GM21619 (cell line): ENCODE results near the gene RAB27B.

Experiments
- ATAC-seq: cut with Tn5 transposase; IDR thresholded peaks from one replicate; pipeline ENCODE4 v1.9.1; 2021; ENCODE audit not compliant: unreplicated experiment

The RAB27B gene

DNA sequence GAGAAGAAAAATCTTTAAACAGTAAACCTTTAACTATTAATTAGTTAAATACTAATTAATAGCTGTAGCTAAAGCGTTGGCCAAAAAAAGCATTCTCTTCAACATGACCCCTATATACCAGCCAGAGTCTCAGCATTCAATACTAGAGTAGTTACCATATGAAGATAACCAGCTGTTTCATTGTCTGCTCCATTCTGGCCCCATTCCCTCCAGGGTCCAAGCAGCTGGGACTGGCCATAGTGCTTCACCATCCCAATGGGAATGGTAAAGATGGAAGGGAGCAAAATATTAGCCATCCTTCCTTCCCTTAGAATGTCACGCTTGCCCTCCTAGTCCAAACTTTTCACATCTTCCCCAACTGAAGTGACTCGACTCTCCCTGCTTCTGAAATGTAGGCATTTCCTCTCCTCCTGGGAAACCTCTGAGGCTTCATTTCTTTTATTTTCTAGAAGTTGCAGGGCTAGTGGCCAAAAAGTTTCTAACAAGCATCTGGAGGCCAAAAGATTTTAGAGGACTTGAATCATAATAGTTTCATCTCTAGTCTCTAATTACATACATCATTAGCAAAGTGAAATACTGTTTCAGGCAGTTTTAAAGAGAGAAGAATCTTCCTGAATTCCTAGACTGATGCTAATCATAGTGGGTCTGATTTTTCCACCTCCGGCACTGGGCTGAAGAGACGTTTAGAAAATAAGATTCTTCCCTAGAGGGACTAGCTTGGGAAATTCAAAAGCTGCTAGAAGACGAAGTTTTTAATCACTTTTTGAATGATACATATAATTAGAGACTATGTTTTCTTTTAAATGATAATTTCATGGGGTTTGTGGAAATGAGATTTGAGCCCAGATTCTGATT, 78.3 kb downstream of the RAB27B start:
- ATAC-seq: no peak

DNA sequence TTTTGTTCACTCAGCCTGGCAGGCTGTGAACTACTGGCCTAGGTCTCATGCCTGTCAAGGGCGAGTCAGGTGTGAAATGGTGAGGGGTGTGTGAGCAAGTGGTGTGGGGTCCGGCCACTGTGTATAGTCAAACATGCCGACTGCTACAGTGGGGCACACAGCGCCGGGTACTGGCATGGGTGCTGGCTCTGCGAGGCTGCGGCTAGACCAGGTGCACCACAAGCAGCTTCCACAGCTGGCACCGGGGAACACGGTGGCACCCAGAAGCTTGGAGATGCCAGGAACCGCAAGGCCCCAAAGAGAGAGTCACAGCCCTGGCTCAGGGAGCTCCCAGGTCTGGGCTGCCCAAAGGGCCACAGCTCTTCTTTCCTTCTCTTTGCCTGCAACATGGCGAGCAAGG, 81.3 kb downstream of the RAB27B start:
- no peak for ATAC-seq

DNA sequence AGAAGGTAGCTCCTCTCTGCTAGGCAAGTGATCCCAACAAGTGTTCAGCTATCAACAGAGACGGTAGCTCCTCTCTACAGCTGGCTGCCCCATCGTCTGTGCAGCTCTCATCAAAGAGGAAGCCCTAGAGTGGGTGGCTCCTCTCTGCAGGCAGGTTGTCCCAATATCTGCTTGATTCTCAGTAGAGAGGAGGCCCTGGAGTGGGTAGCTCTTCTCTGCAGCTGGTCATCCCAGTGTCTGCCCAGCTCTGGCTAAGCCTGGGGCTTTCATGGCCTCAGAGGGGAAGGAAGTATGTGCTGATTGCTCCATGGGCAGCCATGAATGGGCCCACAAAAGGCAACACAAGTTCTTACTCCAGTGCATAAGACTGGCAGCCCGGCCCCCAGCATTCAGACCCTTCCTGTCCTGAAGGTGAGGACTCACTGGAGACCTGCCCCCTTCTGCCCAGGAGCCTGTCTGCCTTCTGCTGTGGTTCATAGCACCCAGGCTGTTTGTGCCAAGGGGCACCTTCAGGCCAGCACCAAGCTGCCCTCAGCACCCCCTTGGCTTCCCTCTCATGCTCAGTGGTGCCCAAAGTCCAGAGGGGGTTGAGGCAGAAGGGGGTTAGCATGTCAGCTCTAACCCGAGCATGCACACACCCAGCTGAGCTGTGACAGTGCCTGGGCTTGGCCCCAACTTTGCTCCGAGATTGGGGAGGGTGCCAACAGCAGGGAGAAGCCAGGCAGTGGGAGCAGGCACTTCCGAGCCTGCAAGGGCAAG, 82.1 kb downstream of the RAB27B start:
- ATAC-seq: no peak

DNA sequence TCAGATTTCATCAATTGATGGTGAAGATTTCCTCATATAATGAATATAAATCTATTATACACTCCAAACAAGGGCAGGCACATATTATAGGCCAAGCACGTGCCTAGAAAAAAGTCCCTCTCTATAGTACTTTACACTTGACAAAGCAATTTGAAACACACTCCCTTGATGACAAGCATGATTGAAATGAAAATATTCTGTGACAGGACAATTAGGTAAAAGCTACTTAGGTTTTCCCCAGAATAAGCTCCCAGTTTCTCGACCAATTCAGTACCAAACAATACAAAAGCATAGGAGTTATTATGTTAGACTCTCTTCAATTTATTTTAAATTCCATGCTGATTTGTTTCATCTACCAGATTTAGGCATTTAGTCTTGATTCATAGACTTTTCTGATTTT, 83.3 kb downstream of the RAB27B start:
- ATAC-seq: no peak

DNA sequence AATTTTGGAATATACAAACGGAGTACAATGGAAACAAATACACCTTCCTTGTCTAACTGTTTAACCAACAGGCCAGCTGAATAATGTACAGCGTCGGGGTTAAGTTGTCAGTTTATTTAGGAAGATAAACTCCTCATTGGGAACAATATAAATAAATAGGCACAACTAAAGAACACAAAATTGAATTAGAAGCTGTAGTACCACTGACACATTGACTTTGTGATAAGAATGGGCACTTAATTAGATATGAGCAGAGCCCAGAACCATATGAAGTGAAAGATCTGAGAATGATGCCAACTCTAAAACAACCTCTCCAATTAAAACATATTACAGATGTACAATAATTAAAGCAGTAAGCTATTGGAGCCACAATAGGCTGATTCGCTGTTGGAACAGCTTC, 86.5 kb downstream of the RAB27B start:
- ATAC-seq: no peak

DNA sequence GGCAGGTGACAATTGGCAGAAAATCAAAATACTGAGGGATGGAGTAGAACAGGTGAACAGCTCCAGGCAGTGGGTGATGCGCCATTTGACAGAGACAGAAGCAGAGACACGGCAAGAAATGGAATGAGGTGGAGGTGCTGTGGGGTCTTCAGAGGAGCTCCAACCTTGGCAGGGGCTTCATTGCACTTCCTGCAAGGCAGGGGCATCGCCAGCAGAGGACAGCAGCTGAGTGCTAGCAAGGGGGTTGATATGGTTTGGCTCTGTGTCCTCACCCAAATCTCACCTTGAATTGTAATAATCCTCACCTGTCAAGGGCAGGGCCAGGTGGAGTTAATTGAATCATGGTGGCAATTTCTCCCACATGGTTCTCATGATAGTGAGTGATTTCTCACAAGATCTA, 88.2 kb downstream of the RAB27B start:
- ATAC-seq: no peak

DNA sequence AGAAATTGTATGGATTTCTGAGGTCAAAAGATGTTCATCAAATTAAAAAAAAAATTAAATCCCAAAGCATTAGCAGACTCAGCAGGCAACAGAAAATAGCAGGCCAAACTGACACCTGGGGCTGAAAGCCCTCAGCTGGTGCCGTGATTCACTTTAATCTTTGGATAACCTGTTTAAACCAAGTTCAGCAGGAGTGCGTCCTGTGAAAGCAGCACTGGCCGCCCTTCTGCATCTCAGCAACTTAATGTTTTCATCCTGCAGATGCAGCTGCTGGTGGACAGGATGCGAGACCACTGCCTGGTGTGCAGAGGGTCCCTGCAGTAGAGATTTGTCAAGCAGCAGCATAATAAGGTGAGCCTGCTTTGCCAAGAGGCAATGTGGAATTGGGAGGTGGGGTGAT, 89.8 kb downstream of the RAB27B start:
- no peak for ATAC-seq

DNA sequence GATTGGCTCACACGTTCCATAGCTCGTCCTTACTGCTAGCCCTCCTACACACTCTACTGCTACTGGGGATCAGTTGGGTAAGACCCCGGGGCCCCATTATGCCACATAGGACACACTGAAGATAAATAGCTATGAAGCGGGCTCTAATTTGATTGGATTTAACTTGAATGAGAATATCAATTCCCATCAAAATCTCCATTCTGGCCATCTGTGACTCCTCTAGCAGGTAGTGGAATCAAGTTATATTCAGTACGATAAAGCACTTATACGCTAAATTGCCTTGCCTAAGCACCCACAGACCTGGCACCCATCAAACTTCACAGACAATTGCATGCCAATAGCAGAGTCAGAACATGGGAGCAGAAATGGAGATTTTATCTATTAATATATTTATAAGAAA, 91.1 kb downstream of the RAB27B start:
- no peak for ATAC-seq

DNA sequence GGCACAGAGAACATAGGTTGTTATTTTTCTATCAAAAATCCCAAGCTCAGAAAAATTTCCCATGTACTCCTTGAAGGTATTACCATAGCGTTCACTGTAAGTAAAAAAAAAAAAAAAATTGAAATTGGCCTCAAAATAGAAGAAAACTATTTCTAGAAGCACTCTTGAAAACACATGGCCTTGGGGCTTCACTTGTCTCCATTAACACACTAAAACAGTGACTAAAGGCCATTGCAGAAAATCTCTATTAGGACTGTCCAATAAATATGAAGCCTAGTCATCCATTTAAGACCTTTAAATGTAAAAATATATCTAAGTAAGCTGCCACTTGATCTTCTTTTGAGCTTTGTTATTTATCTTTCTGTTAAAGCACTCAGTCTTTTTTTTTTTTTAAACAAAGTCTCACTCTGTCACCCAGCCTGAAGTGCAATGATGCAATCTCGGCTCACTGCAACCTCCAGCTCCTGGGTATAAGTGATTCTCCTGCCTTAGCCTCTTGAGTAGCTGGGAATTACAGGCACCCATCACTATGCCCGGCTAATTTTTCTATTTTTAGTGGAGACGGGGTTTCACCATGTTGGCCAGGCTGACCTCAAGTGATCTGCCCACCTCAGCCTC, 95.2 kb downstream of the RAB27B start:
- no peak for ATAC-seq

DNA sequence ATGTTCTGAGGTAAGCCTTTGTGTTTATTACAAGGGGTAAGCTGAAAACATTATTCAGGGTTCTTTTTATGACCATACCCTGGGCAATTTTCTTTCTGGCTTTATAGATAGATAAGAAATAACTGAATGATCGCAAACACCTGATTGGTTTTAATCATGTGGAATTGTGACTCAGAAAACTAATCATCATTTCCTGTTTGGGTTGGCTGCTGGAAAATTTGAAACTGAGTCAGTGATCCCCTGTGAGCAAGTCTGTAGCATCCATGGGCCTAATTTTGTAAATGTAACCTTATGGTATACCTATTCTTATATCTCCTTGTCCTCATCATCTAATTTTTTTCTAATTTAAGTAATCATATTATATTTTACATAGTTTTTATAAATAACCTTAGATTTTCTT, 96.7 kb downstream of the RAB27B start:
- no peak for ATAC-seq

DNA sequence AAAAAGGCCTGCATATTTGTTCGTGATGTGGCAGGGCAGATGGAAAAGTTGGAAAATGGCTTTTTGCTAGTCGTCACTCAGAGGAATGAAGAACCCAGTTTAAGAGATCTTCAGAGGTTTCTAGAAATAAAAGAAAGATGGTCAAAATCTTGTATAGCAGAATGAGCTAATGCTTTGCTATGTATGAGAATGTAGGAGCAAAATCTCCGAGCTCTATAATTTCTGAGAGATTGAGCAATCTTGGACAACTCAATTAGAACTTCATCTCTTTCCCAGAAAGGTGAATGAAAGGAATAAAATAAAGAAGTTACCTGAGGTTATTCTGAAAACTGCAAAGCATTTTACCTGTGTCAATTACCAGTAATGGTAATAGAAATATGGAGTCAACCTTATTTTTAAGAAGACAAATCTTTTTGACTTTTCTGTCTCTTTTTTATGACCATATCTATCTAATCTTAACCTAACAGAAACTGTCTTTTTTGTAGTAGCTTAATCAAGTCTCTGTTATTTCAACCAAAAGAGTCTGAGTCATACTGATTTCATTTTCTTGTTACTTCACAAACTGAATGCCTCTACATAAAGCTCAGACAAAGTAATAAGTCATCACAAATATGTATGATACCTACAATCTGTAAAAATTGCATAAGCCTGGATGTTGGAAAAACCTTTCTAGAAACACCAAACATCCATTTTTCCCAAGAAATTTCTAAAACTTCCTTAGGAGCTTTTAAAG, 98.5 kb downstream of the RAB27B start:
- no peak for ATAC-seq

DNA sequence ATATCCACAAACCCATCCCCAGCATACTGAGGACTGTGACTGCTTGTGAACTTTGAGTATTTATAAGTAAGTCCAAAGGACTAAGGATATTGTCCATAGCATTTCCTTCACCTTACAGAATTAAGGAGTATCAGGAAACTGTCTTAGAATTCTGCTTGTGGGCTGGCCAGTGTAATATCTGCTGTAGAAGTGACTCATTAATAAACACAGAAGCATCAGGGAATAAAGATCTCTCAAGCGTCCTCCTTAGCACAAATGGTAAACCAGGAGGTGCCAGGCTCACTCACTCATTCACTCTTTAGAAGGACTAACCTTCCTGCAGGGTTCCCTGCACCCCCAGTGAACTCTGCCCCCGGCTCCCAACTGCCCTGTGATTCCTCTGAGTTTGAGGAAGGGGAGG, 100.0 kb downstream of the RAB27B start:
- ATAC-seq: no peak

DNA sequence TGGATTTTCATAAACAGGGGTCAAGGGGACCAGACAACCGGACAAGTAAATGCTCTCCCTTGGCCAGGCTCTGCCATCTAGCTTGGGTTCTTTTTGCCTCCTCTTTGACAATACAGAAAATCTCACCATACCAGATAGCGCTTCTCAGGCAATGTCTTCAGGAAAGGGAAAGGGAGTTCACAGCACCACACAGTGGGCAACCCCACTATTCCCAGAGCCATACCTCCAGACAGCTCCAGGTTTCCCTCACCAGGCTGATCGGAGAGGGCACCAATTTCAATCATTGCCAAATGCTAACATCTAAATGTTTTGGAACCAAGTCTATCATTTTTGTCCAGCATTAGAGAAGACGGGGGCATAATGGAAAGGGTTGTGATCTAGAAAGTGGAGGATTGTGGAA, 102.9 kb downstream of the RAB27B start:
- ATAC-seq: no peak

DNA sequence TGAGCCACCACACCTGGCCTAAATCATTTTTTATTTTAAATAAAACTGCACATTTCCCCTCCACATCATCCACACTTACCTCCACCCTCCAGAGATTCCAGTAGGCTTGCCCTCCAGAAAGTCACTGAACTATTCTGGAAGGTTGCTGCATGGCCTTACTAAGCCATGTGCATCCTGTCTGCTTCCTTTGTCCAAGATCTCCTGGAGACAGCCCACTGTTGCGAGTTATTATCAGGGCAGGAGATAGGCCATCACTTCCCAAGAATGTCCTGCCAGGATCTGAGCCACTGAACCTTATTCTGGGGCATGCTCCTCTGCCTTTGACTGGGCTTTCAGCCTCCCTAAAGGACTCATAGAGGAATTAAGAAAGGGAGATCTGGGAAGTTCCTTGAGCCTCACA, 104.2 kb downstream of the RAB27B start:
- ATAC-seq: no peak

DNA sequence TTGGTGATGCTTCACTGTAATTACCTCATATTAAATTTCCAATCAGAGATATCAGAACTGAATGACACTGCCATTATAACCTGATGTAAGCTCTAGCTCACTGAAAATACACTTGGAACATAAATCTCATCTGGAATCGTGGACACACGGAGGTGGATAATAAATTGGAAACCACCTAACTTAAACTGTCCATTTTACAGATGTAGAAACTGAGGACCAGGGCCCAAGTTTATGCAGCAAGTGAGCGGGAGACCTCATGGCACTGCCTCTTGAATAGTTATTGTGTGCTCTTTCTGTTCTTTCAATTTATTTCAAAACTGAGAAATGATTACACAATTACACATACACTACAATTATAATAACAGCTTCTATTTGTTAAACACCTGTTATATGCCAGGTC, 110.2 kb downstream of the RAB27B start:
- ATAC-seq: no peak

DNA sequence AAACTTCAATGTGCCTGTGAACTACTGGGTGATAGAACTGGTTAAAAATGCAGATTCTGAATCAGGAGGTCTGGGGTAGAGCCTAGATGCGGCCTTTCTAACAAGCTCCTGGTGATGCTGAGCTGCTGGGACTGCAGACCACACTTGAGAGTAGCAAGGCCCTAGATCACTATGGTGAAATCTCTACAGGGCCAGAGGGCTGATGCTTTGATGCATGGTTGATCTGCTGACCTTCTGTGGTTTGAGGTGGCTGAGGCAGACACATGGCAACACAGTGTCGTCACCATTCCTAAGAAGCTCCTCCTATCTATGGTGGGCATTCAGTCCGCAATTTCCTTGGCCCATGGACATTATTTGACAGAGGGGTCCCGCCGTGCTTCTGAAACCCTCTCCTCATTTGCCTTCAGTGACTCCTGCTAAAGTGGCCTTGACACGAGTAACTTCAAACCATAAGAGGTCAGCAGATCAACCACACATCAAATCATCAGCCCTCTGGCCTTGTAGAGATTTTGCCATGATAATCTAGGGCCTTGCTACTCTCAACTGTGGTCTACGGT, 111.2 kb downstream of the RAB27B start:
- no peak for ATAC-seq

DNA sequence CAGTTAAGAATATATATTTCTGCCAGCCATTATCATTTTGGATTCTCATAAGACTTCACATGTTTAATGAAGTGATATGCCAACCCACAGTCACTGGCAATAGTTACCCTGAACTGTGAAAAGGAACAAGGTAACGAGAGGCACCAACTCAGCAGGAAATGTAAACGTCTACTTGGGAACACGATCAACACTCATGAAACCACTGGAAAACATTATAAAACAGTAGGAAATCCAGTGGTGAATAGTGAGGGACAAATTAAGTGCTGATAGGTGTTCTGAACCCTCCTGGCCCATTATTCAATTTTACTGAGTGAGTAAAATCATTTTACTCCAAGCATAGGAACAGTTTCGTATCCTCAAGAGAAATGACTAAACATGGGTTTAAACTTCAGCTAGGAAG, 113.9 kb downstream of the RAB27B start:
- ATAC-seq: no peak

DNA sequence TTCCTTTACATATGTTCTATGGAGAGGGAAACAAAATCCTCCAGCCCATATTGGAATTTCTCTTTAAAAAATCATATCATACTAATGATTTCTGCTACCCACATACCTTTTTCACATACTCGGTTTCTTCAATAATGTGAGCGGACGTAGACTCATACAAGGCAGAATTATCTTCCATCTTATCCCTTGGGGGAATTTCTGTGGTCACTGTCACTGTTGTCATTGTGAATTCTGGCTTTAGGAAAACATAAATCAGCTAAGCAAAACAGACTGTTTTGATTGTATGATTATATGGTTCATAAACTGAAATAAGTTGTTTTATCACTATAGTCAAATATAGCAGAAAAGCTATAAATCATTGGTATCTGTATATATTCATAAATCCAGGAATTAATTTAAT, 114.3 kb downstream of the RAB27B start:
- no peak for ATAC-seq
